Measurements from ENCODE around the gene KIF4A.
A peak's percentile ranks its signal among the peaks of the same experiment; 100 is the strongest.

KIF4A gene

DNA sequence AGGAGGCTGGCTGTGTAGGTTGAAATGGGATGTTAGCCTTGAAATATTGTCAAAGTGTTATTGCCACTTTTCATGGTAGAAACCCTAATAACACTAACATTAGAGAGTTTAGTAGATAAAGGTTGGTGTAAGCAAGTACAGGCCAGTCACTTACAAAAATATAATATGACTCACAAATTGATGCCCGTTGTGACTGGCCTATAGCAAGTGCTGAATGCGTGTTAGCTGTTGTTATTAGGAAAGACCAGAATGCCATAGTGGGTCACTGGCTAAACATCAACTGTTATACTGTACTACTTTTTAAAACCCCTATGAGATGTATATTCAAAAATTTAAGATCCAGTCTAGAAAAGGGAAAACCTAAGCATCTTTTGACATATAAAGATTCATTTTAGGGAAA lies 112.8 kb downstream of the KIF4A start:
- no peak overlapping the region for H3K4me3 ChIP-seq (ENCODE audit: low read length)
- DNase-seq (ENCODE audit: low read depth): peak; percentile 72
- TF ChIP-seq, protein P1, sequence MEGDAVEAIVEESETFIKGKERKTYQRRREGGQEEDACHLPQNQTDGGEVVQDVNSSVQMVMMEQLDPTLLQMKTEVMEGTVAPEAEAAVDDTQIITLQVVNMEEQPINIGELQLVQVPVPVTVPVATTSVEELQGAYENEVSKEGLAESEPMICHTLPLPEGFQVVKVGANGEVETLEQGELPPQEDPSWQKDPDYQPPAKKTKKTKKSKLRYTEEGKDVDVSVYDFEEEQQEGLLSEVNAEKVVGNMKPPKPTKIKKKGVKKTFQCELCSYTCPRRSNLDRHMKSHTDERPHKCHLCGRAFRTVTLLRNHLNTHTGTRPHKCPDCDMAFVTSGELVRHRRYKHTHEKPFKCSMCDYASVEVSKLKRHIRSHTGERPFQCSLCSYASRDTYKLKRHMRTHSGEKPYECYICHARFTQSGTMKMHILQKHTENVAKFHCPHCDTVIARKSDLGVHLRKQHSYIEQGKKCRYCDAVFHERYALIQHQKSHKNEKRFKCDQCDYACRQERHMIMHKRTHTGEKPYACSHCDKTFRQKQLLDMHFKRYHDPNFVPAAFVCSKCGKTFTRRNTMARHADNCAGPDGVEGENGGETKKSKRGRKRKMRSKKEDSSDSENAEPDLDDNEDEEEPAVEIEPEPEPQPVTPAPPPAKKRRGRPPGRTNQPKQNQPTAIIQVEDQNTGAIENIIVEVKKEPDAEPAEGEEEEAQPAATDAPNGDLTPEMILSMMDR (IDR thresholded peaks at IDR 0.05; ENCODE audit: insufficient read depth, low read depth, low read length, missing control alignments): no peak

DNA sequence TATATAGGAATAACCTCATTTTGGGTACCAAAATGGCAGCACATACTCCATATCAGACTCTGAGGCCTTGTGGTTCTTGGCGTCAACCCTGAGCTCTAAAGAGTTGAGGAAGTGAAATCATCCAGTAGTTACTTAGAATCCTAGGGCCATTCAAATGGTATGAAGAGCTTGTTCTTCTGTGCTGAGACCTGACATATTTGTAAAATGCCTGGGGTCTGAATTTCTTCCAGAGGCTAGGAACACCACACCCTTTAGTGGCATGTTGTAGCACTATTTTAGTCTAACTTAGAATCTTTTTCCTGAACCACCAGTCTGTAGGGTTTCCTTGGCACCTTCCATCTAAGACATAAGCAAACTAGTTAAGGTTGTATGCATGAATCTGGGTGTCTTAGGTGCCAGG lies 115.1 kb downstream of the KIF4A start:
- no peak for DNase-seq (ENCODE audit: low read depth)
- H3K4me3 ChIP-seq (ENCODE audit: low read length): no peak overlapping the region
- TF ChIP-seq, protein P1 (IDR thresholded peaks at IDR 0.05; ENCODE audit: insufficient read depth, low read depth, low read length, missing control alignments): no peak

DNA sequence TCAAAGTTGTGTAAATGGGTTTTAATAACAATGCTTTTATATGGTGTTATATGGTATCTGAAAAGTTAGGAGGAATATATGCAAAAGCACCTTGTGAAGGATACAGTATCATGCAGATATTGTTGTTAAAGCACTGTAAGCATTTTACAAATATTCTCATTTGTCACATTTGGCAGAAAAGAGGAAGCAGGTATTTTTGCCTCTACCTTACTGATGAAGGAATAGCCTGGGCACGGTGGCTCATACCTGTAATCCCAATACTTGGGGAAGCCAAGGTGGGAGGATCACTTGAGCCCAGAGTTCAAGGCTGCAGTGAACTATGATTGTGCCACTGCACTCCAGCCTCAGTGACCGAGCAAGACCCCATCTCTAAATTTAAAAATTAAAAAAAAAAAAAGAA lies 121.0 kb downstream of the KIF4A start:
- TF ChIP-seq, protein P1 (IDR thresholded peaks at IDR 0.05; ENCODE audit: insufficient read depth, low read depth, low read length, missing control alignments): no peak
- H3K4me3 ChIP-seq (ENCODE audit: low read length): no peak overlapping the region
- DNase-seq (ENCODE audit: low read depth): no peak

DNA sequence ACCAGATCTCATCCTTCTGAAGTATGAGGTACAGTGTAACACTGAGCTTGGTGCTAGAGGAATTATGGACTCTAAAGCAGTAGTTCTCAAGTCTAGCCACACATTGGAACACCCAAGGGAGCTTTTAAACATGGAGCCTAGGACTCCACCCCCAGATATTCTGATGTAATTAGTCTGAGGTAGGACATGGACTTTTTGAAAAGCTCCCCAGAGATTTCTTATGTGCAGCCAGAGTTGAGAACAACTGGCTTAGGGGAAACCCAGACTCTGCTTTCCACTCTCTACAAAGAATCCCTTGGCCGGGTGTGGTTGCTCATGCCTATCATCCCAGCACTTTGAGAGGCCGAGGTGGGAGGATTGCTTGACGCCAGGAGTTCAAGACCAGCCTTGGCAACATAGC lies 121.6 kb downstream of the KIF4A start:
- TF ChIP-seq, protein P1 (IDR thresholded peaks at IDR 0.05; ENCODE audit: insufficient read depth, low read depth, low read length, missing control alignments): no peak
- no peak for DNase-seq (ENCODE audit: low read depth)
- no peak overlapping the region for H3K4me3 ChIP-seq (ENCODE audit: low read length)

DNA sequence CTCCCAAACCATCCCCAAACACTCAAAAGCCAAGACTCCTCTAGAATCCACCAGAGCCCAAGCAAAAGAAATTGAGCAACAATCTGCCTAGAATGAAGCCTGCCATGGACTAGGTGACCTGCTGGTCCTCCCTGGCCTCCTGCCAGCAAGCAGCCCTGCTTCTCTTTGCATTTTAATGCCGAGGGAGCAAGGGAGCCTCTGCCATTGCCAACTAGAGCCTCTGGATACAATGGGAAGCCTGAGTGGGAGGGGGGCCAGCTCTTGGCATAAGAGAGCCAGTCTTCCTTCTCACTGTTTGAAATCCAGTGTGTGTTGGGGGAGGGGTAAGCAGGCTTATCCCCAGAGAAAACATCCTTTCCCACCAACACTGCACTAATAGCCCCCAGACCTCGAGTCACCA lies 131.7 kb downstream of the KIF4A start:
- DNase-seq (ENCODE audit: low read depth): no peak
- TF ChIP-seq, protein P1 (IDR thresholded peaks at IDR 0.05; ENCODE audit: insufficient read depth, low read depth, low read length, missing control alignments): no peak
- no peak overlapping the region for H3K4me3 ChIP-seq (ENCODE audit: low read length)

DNA sequence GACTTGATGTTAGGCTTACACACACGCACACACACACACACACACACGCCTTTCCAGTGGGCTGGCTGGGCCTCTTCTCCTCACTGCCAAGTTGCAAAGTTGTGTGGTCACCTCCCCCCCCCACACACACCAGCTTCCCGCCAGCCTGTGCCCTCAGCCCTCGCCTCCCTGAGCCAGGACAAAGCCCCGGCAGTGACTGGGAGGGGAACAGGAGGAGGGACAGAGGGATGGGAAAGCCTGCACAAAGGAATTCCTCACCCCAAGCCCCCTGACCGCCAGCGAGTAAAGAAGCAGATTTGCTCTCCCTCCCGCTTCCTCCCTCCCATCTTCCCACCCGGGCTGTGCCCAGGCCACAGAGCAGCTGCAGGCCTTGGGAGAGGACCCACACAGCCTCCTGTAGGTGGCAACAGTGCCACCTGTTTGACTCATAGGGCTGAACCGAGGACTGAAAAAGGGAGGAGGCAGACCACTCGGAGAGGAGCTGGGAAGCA lies 133.0 kb downstream of the KIF4A start, which contains the start of gene GDPD2:
GDPD2 (plus strand) TSS at position 464 of the 491 bp plus-strand sequence. CDS start 1,671 bp downstream, outside the sequence.
- peak within 1 kb of the TSS; percentile 15 for H3K4me3 ChIP-seq (ENCODE audit: low read length)
- TF ChIP-seq, protein P1 (IDR thresholded peaks at IDR 0.05; ENCODE audit: insufficient read depth, low read depth, low read length, missing control alignments): peak; percentile 55
- DNase-seq (ENCODE audit: low read depth): peak; percentile 39

DNA sequence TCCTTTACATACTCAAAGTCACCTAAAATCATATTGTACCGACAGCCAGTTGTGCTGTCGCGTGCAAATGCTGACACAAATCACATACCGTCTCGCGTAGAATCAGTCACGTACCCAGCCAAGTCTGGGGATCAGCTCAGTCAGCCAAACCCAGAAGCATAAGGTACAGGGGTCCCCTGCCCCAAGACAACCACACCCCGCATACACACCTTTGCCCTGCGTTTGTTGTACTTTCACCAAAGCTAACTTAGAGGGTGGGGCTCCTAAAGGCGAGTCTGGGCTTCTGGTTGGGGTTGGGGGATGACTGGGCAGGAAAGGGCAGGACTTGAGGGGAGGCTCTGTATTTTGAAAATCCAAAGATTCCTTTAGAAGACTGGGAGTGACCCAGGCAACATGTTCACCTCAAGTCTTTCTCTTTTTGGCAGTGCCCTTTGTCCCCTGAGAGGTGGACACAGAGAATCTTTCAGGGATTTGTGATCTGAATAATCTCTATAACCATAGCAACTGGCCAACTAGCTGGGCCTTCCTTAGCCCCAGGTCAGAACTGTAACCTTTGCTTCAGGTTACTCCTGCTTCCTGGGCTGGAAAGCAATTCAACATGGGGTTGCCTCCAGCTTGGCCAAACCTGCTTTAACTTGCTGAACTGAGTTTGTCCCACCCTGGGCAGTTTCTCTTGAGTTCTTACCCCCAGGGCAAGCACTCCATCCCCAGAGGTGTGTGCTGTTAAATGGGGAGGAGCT lies 134.2 kb downstream of the KIF4A start:
- no peak overlapping the region for H3K4me3 ChIP-seq (ENCODE audit: low read length)
- TF ChIP-seq, protein P1 (IDR thresholded peaks at IDR 0.05; ENCODE audit: insufficient read depth, low read depth, low read length, missing control alignments): no peak
- no peak for DNase-seq (ENCODE audit: low read depth)
